ENCODE data around the gene USP21.

The USP21 gene

GRCh38 chr1:161171191-161171590, 11.9 kb downstream of the USP21 start:
- H3K9me3 ChIP-seq (replicated peaks; ENCODE audit: insufficient read depth, low read length) = no peaks in the 10 kb centered on the region
- H3K4me1 ChIP-seq (ENCODE audit: low read length) = peaks cover 34% of the 10 kb centered on the region
- peaks cover 44% of the 10 kb centered on the region for H3F3A ChIP-seq (ENCODE audit: insufficient read depth, low read length)
- H3K79me2 ChIP-seq (ENCODE audit: low read length) = peaks cover 57% of the 10 kb centered on the region
- no peak overlapping the region for H3K27ac ChIP-seq (ENCODE audit: low read length)
- no peak overlapping the region for H2AFZ ChIP-seq (ENCODE audit: low read length)
- no peak for DNase-seq
- H3K4me3 ChIP-seq (ENCODE audit: low read length) = no peak overlapping the region
- no peaks in the 10 kb centered on the region for H3K9me2 ChIP-seq (replicated peaks; ENCODE audit: insufficient read depth, low read length)
- peaks cover 43% of the 10 kb centered on the region for H3K36me3 ChIP-seq (replicated peaks; ENCODE audit: insufficient read depth, low read length)
- TF ChIP-seq EZH2phosphoT487 (IDR thresholded peaks at IDR 0.05; ENCODE audit: low read length) (no peak), CTCF (IDR thresholded peaks at IDR 0.05; ENCODE audit: low read length) (peak; percentile 27)
- 0 out of 2 replicates have a peak, but pooled peaks cover 6% of the 10 kb centered on the region for H4K20me1 ChIP-seq (ENCODE audit: insufficient read depth, low read length)
- no peak overlapping the region for H3K4me2 ChIP-seq (ENCODE audit: low read depth, low read length)
- H3K9ac ChIP-seq (ENCODE audit: low read length) = no peak overlapping the region
- no peaks in the 10 kb centered on the region for H3K27me3 ChIP-seq (replicated peaks; ENCODE audit: insufficient read depth, low read length)

- no peak overlapping the region for H3K9ac ChIP-seq (ENCODE audit: low read length)
- TF ChIP-seq EZH2phosphoT487 (IDR thresholded peaks at IDR 0.05; ENCODE audit: low read length) = no peak
- TF ChIP-seq CTCF (IDR thresholded peaks at IDR 0.05; ENCODE audit: low read length) = no peak
- no peak for TF ChIP-seq EZH2 (optimal IDR thresholded peaks at IDR 0.05; ENCODE audit: low read depth, low read length)
- H2AFZ ChIP-seq (ENCODE audit: low read length) = no peak overlapping the region
- no peaks in the 10 kb centered on the region for H3K9me2 ChIP-seq (replicated peaks; ENCODE audit: insufficient read depth, low read length)
- H3K36me3 ChIP-seq (replicated peaks; ENCODE audit: insufficient read depth, low read length) = peaks cover 43% of the 10 kb centered on the region
- DNase-seq = no peak
- 0 out of 2 replicates have a peak, but pooled peaks cover 6% of the 10 kb centered on the region for H4K20me1 ChIP-seq (ENCODE audit: insufficient read depth, low read length)
- H3F3A ChIP-seq (ENCODE audit: insufficient read depth, low read length) = peaks cover 46% of the 10 kb centered on the region
- H3K79me2 ChIP-seq (ENCODE audit: low read length) = peaks cover 61% of the 10 kb centered on the region
- H3K27me3 ChIP-seq (replicated peaks; ENCODE audit: insufficient read depth, low read length) = no peaks in the 10 kb centered on the region
- H3K27ac ChIP-seq (ENCODE audit: low read length) = no peak overlapping the region
- no peak overlapping the region for H3K4me2 ChIP-seq (ENCODE audit: low read depth, low read length)
- peaks cover 34% of the 10 kb centered on the region for H3K4me1 ChIP-seq (ENCODE audit: low read length)
- no peaks in the 10 kb centered on the region for H3K9me3 ChIP-seq (replicated peaks; ENCODE audit: insufficient read depth, low read length)
- no peak overlapping the region for H3K4me3 ChIP-seq (ENCODE audit: low read length)
Measured at GRCh38 chr1:161171696-161172095, 12.4 kb downstream of the USP21 start.

GRCh38 chr1:161172349-161172748, 13.0 kb downstream of the USP21 start:
- H3K27ac ChIP-seq (ENCODE audit: low read length) = no peak overlapping the region
- no peak overlapping the region for H2AFZ ChIP-seq (ENCODE audit: low read length)
- no peak overlapping the region for H3K4me3 ChIP-seq (ENCODE audit: low read length)
- DNase-seq = no peak
- peaks cover 61% of the 10 kb centered on the region for H3K79me2 ChIP-seq (ENCODE audit: low read length)
- H3K9ac ChIP-seq (ENCODE audit: low read length) = no peak overlapping the region
- H3K9me3 ChIP-seq (replicated peaks; ENCODE audit: insufficient read depth, low read length) = no peaks in the 10 kb centered on the region
- H3K27me3 ChIP-seq (replicated peaks; ENCODE audit: insufficient read depth, low read length) = no peaks in the 10 kb centered on the region
- H4K20me1 ChIP-seq (ENCODE audit: insufficient read depth, low read length) = 0 out of 2 replicates have a peak, but pooled peaks cover 6% of the 10 kb centered on the region
- H3F3A ChIP-seq (ENCODE audit: insufficient read depth, low read length) = peaks cover 47% of the 10 kb centered on the region
- H3K4me2 ChIP-seq (ENCODE audit: low read depth, low read length) = no peak overlapping the region
- H3K4me1 ChIP-seq (ENCODE audit: low read length) = peaks cover 30% of the 10 kb centered on the region
- no peaks in the 10 kb centered on the region for H3K9me2 ChIP-seq (replicated peaks; ENCODE audit: insufficient read depth, low read length)
- H3K36me3 ChIP-seq (replicated peaks; ENCODE audit: insufficient read depth, low read length) = peaks cover 43% of the 10 kb centered on the region
- TF ChIP-seq CTCF (IDR thresholded peaks at IDR 0.05; ENCODE audit: low read length) = no peak

Data from MM.1S (cell line).